Right lobe of liver (tissue), 4 donors: Measurements from ENCODE around the gene PTPN18.

Experiments
- CTCF ChIP-seq, 4 donors: fragments of 200-600 bp in 3 of 4; fragments of 450-650 bp in 1 of 4; IDR thresholded peaks; one replicate each; pipeline versions ENCODE4 v1.5.1 to v1.8.0; 2016 to 2022; ENCODE audit warnings: antibody characterized with exemption in 4 of 4, mild to moderate bottlenecking in 2 of 4
- POLR2A ChIP-seq: fragments of 450-650 bp; IDR thresholded peaks from one replicate; pipeline ENCODE4 v1.6.1; 2017; ENCODE audit warnings: antibody characterized with exemption, mild to moderate bottlenecking
- donor health status: DM: no; HTN: no; CAD: no.
- donor health status: DM: no; HTN: no; CAD: no.
- donor health status: DM: no; HTN: yes; CAD: no.

DNA sequence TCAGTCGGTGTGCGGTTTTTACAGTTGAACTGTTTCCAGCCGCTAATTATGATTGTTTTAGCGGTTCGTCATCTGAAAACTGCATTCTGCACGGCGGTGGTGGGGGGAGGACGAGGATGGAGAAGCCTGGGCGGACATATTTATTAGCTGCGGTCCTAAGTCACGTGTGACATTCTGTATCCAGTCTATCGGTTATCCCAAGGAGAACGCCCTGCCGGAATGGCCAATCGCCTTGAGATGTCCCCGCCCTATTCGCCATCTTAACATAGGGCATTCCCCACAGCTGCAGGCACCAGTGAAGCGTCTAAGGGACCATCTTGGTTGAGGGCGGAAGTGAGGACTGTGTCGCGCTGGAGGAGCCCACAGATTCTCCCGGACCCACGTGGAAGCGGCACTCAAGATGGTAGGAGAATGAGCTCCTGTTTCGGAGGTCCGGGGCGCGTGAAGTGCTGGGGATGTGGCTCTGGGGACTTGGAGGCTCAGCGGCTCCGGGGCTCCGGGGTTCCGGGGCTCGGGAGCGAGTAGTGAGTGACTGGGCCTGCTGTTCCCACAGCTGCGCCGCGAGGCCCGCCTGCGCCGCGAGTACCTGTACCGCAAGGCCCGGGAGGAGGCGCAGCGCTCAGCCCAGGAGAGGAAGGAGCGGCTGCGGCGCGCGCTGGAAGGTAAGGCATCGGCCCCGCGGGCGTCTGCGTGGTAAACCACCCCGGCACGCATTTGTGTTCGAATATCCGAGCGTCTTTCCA lies 13.2 kb upstream of the PTPN18 start, which contains the start of gene IMP4:
- TF ChIP-seq CTCF (IDR thresholded peaks at IDR 0.05) (peak; percentile 21 to 38 (median 34)), POLR2A (peak; percentile 13)
